AG08396 (cell line): ENCODE results near the gene CXCL1.
"Not testable (repeated sequence)": the region's sequence is repeated elsewhere in the genome, so short reads cannot be mapped to it uniquely, and the experiment has no call there.

Experiments
- DNase-seq: peaks from one replicate; pipeline ENCODE4 v3.0.0; 2012; ENCODE audit warnings: low spot score, mixed read lengths

CXCL1 gene

DNA sequence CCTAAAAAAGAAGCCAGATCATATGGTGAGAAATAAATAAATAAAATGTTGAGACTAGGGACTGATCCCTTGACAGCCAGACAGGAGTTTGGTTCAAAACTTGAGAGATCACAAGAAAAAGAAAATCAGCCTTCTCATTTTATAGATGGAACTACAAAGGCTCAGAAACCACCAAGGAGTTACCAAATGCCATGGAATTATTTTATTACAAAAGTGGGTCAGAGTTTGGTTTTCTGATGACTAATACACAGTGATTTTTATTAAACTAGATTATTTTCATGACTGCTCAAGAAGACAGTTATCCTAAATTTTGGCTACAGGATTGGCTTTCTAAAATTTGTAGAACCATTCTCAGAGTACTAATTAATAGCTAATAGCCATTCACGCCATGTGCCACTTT lies 6.2 kb downstream of the CXCL1 start:
- DNase-seq = no peak

DNA sequence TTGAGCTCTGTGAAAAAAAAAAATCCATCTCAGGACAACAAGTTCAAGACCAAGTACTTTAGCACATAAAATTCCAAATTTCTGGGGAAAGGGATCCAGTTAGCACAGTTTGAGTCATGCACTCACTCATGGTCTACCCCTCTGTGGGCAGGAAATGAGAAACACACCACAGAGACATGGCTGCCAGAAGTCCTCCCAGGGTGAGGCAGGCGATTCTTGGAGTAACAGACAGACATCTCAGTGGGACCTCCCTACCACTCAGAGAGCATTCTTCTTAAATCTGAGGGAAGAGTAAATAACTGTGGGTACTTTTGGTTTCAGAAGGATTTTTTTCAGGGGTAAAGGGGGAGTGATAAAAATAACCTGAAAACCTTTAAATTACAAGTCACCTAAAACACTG lies 14.1 kb downstream of the CXCL1 start:
- DNase-seq = peak; percentile 37

DNA sequence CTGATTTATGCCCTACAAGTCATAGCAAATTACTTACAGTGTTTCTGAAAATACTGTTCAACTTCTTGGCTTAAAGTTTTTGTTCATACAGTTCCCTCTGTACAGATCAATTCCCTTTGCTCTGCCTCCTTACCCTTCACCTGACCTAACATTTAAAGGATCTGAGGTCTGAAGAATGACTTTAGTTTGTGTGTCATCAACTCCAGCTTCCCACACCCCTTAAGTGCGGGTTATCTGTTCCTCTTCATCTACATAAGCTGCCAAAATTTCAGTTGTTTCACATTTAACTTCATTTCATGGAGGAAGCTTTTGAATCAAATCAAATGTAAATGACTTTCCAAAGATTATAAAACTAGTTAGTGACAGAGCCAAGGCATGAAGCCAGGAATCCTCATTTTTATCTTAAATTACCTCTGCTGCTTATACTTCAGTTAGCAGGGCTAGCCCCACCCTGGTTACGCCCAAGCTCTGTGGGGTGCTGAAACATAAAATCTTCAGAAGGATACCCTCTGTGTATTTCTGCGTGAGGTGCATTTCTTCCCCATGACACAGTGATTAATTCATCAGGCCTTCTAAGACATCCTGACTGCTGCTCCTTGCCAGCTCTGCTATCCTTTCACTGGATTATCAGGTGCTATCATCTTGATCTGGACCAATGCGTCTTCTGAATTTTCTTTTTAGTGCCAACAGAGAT lies 16.5 kb downstream of the CXCL1 start:
- no peak for DNase-seq

DNA sequence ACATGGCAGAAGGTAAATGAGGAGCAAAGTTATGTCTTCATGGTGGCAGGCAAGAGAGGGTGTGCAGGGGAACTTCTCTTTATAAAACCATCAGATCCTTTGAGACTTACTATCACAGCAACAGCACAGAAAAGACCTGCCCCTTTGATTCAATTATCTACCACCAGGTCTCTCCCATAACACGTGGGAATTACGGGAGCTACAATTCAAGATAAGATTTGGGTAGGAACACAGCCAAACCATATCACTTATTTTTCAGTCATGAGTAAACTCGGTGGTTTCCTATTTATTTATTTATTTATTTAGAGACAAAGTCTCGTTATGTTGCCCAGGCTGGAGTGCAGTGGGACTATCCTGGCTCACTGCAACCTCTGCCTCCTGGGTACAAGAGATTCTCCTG lies 22.1 kb downstream of the CXCL1 start:
- no peak for DNase-seq

DNA sequence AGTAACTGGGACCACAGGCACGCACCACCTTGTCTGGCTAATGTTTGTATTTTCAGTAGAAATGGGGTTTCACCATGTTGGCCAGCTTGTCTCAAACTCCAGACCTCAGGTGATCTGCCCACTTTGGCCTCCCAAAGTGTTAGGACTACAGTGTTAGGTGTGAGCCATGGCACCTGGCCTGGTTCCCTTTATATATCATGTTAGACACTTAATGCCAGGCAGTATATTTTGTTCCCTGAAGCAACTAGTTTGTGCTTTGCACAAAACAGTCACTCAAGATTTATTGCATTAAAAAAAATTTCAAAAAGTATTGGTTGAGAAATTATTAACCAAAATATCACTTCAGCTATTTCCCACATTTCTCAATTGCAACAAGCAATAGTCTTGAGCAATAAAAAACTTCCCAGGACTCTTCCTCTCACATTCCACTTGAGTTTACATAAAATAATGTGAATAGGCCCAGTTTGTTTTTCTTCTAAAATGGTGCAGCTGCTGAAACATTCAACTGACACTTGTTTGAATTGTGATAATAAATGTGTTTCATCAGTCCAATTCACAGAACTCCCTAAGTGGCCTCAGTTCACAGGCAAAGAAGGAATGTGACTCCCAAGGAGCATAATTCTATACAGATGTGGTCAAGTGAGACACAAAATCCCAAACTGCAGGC lies 22.7 kb downstream of the CXCL1 start:
- no peak for DNase-seq

DNA sequence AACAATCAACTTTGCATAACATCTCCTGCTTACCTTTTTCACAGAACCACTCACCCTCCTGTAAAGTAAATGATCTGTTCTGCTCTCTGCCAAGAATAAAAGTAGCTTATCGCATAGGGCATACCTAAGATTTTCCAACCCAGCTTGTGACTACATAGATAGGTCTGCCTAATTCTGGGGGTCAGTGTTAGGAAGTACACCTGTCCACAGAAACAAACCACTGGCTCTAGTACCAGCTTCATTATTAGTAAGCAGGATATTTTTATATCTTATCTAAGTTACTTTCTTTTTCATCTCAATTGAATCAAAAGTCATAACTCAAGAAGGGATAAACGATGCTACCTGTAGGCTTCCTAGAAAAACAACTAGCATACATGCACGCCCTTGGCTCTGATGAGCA lies 23.8 kb downstream of the CXCL1 start:
- DNase-seq = no peak

DNA sequence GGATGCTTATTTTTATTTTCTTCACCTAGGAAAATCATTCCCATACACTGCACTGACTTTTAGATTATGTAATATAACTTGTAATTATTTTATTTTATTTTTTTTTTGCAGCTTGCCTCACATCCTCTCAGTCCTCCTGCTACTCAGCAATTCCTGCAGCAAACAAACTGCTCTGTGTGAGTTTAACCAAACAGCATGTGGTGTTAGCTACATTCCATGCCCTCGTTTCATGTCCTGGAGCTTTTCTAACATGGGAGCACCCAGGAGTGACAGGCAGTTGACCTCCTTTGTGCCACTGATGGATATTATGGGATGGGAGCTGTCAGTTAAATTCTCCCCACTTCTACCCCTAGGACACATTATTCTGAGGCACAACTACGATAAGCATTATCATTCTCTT lies 24.8 kb downstream of the CXCL1 start:
- DNase-seq = no peak

DNA sequence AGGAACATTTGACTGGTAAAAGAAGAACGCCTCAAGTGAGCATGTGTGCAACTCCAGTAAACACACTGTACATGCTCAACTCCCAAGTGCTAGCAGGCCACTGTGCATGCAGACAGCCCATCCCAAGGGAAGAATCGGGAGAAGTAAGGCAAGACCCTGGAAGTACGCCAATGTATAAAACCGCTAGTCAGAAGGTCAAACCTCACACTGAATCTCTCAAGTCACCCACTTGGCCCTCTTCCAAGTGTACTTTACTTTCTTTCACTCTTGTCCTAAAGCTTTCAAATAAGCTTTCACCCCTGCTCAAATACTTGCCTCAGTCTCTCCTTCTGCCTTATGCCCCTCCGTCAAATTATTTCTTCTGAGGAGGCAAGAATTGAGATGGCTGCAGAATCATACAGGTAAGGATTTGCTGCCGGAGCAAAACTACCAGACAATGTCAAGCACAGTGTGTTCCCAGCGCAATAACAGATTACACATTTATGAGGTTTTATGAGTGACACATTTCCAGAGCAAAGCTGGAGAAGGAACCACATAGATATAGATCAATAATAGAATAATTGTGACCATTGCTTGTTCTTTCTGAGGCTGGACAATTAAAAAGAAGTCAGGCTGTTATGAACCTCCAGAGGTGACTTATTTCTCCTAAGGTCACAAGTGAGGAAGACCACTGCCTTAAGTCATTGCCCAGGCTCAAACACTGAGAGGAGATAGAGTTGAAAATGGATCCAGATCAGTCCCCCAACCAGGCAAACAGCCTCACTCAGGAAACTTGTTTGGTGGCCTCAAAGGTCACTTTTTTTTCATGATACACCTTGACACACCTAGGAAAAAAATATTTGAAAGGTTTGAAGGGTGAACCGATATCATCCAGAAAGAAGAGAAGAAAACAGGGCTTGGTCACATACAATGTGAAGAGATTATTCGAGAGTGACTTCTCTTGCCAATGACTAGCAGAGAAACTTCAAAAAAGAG lies 26.3 kb downstream of the CXCL1 start:
- no peak for DNase-seq

DNA sequence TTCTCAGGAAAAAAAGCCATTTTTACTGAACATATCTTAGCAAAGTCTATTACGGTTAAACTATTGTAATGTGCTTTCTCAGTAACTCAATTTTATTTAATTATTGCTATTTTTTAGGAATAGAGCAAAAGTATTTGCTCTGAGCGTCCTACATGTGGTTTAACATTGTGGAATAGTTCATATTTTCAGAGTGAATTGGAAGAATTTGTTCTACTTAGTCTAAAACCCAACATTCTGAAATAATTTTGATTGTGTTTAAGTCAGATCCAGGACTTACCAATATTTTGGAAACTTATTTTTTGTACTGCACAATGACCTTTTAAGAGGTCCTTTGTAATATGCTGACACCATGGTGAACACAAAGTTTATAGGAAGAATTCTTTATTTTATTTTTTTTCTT lies 27.2 kb downstream of the CXCL1 start:
- no peak for DNase-seq

DNA sequence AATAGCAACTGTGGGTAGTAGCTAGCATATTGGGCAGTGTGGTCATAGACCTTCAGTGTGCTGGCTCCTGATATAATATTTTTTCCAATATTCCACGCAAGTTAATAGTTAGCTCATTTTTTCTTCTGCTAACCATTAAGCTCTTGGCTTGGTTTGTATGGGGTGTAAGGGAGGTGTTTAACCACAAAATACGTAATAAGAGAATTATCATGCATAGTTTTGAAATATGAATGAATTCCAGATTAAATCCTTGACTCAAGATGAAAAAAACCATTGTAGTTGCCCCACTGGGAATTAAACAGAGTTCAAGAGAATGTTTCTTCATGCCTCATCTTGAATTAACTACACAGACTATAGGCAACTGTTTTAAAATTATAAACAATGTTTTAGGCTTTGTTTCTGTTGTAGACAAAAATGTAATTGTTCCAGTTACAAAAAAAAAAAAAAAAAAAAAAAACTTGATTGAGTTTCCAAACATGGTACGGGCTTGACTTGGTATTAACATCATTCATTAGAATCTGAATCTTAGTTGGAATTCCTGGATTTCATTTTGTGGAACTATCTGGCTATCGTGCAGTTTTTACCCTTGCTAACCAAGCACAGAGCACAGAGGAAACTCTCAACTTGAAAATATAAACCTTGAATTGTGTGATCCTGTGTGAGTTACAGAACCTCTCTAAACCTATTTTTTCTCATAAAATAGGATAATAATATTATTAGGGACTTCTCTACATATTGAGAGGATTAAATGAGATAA lies 28.4 kb downstream of the CXCL1 start:
- no peak for DNase-seq

DNA sequence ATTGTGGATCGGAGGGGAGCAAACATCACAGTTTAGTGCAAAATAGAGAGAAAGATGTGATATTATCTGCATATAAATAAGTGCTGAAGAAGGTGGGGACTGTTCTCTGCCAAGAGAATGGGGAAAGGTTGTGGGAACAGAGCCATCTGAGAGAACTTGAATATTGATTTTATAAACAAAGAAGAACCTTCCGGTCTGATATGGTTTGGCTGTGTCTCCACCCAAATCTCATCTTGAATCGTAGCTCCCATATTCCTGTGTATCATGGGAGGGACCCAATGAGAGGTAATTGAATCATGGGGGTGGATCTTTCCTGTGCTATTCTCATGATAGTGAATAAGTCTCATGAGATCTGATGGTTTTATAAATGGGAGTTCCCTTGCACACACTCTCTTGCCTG lies 30.1 kb downstream of the CXCL1 start:
- DNase-seq = not testable (repeated sequence)

DNA sequence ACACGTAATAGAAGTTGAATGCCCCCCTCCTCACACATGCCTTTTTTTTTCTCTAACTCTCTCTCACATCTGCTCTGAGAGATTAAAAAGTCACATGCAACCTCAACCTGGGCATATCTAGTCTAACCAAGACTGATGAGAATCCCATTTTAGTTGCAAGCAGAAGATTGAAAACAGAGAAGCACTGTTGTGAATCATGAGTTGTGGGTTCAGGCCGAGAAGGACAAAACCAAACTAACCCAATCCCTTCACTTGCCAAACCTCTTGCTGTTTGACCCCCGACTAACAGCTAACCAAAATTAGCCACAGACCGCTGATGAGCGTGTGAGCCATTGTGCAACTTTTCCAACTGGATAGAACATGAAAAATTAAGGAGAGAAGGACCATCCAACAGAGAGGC lies 31.8 kb downstream of the CXCL1 start:
- DNase-seq = no peak

DNA sequence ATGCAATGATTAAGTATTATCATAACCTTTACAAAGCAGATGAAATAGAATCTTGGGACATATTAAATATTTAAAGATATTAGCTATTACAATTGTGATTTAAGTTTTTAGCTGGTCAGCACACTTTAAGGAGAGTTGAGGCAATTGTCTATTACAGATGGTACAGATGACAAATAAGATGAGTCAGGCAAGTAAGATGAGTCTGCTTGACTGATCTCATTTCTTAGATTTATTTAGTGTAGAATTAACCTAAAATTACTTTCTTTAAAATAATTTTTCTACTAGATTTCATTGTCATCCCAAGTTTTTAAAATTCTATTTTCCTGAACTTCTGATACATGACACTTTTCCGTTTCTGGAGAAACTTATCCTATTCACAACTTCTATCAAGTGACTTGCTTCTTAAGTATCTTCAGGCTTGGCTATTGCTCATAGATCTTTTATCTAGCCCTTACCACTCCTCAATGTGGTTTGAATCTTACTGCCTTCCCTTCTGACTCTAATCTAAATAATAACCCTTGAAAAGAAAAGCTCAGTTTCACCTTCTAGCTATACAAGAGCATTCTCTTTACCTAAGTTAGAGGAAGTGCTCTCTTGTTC lies 32.9 kb downstream of the CXCL1 start:
- no peak for DNase-seq

DNA sequence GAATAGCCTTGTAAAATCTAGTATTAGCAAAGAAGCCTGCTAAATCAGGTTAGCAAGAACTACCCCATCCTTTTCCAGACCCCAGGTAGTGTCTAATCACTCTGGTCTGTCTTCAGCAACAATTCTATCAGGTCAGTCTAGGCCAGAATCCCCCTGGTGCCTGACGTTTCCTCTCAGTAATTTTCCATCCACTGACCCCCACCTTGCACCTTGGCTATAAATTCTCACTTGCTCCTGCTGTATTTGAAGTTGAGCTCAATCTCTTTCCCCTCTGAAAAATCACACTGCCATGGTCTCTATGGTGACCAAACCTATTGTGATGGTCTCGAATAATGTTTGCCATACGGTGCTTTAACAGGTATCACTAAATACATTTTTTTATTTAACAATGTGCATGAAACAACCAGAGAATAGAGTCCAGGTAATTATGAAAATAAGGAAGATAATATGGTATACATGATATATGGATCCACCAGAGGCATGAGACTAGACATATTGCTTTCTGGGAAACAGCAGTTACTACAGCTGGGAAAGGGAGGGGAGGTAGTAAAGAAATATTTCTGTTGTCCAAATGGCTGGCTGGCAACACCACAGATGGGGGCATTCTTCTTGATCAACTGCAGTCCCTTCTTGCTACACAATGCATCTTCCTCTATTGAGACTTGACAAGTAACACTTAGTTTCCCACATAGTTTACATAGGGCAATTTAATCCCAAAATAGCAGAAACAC lies 33.8 kb downstream of the CXCL1 start:
- no peak for DNase-seq

DNA sequence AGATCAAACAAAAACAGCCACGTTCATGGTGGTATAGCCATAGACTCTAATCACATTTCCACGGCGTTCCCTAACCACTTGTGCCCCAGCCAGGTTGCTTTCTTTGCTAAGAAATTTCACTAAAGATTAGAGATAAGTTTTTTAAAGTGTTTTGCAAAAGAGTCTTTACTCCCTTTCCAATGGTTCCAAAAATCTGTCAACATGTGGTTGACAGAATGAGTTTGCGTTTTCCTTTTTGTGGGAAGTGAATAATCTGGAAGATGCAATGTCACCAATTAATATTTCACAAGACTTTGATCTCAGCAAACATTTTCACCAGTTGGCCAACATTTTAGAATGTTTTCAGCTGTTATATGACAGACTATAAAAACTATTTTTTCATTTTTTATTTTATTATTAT lies 35.3 kb downstream of the CXCL1 start:
- no peak for DNase-seq

DNA sequence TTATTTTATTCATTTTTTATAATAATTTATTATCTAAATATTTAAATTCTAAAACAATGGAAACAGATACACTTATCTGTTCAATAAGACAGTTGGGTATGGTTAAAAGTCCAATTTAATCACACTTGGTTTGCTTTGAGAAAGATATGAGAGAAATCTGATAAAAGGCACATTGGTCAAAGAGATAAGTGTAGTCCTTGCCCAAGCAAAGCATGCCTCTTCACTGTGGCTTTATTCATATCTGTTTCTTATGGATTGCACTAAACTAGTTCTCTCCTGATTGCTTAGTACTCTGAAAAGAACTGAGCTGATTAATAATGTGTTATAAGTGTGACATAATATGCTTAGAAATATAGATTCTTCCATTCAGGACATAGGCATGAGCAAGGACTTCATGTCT lies 39.8 kb downstream of the CXCL1 start:
- DNase-seq = no peak

DNA sequence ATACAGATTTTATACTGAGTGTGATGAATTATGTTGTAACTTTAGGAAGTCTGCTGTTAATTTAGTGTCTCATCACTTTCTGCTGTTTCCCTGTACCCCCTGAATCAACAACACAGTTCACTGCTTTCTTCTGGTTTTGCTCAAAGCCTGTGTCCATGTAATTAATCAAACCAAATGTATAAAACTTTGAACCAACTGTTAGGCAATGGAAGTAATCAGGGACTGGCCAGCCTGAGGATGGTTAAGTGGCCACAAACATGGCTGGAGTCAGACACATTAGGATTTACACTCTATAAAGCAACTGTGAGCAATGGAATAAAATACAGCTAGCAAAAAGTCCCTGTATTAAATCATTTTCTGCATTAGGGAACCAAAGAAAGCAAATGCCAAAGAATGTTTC lies 42.6 kb downstream of the CXCL1 start:
- no peak for DNase-seq

DNA sequence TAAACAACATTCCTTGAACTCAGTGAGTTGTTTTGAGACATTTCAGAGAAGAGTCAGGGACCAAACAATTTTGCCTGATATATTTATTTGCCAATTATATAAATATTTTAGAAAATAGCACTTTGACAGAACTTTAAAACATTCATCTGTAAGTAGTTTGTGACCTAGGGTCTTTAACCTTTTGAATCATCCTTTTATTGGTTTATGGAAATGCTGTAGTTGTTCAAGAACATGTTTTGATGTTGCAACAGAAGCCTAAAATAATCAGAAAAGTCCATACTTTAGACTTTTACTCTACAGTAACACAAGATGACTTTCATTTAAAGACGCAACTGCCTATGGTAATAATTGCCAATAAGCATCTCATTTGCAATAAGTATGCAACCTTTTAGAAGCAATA lies 43.0 kb downstream of the CXCL1 start:
- DNase-seq = no peak

DNA sequence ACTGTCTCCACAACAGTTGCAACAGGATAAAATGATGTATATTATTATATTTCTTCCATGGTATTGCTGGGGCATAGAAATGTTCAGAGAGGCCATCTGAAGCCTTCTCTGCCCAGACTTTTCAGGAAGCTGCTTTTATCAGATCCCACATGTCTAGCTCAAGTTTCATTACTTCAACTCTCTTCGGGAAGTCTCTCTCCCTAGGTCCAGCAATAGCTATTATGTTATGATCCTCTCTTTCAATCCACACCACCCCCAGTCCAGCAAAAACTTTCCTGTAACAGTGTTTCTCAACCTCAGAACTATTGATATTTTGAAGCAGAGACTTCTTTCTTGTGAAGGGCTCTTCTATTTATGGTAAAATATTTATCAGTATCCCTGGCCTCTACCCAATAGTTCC lies 44.9 kb downstream of the CXCL1 start:
- no peak for DNase-seq

DNA sequence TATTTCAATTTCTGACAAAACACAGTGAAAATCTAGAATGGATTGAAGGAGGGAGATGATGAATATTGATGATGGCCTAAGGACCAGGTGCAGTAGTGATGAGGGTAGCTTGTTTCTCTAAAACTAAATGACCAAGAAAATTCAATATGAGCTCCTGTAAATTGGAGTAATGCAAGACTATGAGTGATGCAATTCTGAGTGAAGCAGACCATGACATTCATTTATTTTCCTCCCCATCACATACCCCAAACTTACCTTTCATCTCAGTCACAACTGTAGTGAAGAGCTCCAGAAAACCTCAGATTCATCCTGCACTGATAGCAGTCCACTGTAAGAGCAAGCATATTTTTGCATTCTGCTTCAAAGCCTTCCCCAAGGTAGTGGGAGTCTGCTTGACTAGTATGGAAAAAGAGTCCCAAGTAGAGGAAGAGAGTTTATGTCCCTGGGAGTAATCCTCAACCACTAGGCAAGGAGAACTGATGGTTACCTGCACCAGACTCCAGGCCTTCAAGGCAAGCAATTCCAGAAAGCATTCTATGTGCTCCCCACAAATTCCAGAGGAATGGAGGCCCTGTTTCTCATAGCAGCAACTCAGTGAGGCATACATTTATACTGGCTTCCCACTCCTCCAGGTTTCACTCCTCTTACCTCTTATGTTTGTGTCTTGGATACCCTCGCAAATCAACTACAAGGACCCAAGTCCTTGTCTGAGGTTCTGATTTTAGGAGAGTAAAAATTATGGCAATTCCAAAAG lies 47.2 kb downstream of the CXCL1 start:
- DNase-seq = no peak
